Fibroblast of lung (primary cell): ENCODE measurements around the gene NEDD4L.

ENCODE experiments used
- EZH2 ChIP-seq: IDR thresholded peaks from 2 replicates; pipeline ENCODE4 v1.5.1; 2012; ENCODE audit warnings: low read length, control low read depth, mild to moderate bottlenecking; ENCODE audit errors: missing control alignments
- TF ChIP-seq, protein P1 (sequence below), 2 donors: IDR thresholded peaks in 1 of 2; conservative IDR thresholded peaks in 1 of 2; 1 replicate in 1 of 2; 2 replicates in 1 of 2; pipeline ENCODE4 v1.5.1; 2011 to 2012; ENCODE audit warnings: low read length in 2 of 2, control low read depth in 1 of 2, inconsistent platforms in 1 of 2, low read depth in 1 of 2, mild to moderate bottlenecking in 1 of 2

DNA sequence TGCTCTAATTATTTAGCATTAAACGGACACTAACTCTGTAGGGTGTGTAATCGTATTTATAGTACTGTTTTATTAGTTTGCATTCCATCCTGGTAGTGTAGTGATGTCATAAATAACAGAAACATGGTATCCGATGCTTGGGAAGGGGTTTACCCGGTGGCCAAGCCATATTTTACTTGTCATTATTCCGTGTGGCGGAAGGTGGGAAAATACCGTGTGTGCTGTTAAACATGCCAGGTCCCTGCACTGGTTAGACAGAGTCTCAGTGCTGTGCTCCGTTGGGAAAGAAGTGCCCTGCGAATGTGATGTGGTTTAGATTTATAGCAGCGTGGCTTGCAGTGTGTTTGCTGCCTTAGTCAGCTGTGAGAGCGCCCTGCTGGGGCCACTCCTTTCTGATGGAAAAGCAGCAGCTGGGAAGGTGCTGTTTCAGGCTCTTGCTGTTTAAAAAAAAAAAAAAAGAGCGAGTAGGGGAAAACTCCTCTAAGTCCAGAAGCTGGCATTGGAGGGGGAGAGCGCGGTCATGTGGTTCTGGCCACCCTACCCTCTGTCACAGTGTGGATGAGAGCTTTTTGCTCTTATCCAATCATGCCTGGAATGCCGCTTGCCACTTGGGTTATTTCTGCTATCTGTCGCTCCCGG, 211.0 kb downstream of the NEDD4L start:
- TF ChIP-seq, protein P1, sequence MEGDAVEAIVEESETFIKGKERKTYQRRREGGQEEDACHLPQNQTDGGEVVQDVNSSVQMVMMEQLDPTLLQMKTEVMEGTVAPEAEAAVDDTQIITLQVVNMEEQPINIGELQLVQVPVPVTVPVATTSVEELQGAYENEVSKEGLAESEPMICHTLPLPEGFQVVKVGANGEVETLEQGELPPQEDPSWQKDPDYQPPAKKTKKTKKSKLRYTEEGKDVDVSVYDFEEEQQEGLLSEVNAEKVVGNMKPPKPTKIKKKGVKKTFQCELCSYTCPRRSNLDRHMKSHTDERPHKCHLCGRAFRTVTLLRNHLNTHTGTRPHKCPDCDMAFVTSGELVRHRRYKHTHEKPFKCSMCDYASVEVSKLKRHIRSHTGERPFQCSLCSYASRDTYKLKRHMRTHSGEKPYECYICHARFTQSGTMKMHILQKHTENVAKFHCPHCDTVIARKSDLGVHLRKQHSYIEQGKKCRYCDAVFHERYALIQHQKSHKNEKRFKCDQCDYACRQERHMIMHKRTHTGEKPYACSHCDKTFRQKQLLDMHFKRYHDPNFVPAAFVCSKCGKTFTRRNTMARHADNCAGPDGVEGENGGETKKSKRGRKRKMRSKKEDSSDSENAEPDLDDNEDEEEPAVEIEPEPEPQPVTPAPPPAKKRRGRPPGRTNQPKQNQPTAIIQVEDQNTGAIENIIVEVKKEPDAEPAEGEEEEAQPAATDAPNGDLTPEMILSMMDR (conservative IDR thresholded peaks at IDR 0.05 in 1 of 2, IDR thresholded peaks at IDR 0.05 in 1 of 2; ENCODE audit: low read depth in 1 of 2, low read length in 2 of 2): no peak
- no peak for TF ChIP-seq EZH2
